K562 (cell line): ENCODE data around the gene NOLC1. TPM values are rescaled to one million over a fixed set of nuclear protein-coding genes. Genes with fewer than 3 reads are reported as not detected.

Experiments
- BACH1 ChIP-seq: fragments of 200-800 bp; sonication (Bioruptor generic); IDR thresholded peaks from 2 replicates; pipeline ENCODE4 v1.6.1; 2016; ENCODE audit warnings: missing genetic modification characterization, missing compliant biosample characterization
- EP400 ChIP-seq: fragments of 450-650 bp; IDR thresholded peaks from 2 replicates; pipeline ENCODE4 v1.6.1; 2017; ENCODE audit warnings: antibody characterized with exemption, mild to moderate bottlenecking, moderate library complexity
- FOXK2 ChIP-seq, 2 experiments: fragments of 450-650 bp; IDR thresholded peaks in 1 of 2; conservative IDR thresholded peaks in 1 of 2; 2 replicates each; pipeline ENCODE4 v1.6.1; 2016; ENCODE audit warnings: low read depth in 2 of 2, mild to moderate bottlenecking in 1 of 2
- HDAC1 ChIP-seq, 2 experiments: fragments of 450-650 bp; IDR thresholded peaks; 2 replicates each; pipeline ENCODE4 v1.6.1; 2016 to 2017; ENCODE audit warnings: inconsistent platforms in 1 of 2, mild to moderate bottlenecking in 1 of 2, moderate library complexity in 1 of 2
- HMGN3 ChIP-seq: IDR thresholded peaks from 2 replicates; pipeline ENCODE4 v1.6.1; 2011; ENCODE audit warnings: borderline replicate concordance, low read depth, mild to moderate bottlenecking, mixed read lengths, low read length; ENCODE audit not compliant: insufficient read length; ENCODE audit errors: extremely low read depth
- MAX ChIP-seq: sonication (generic); formaldehyde crosslinking; IDR thresholded peaks from 2 replicates; pipeline ENCODE4 v1.9.0; 2022; ENCODE audit warnings: mild to moderate bottlenecking, missing genetic modification reagents
- MGA ChIP-seq: fragments of 450-650 bp; IDR thresholded peaks from 2 replicates; pipeline ENCODE4 v1.6.1; 2016; ENCODE audit warnings: mild to moderate bottlenecking, moderate library complexity
- NFE2 ChIP-seq: IDR thresholded peaks from 2 replicates; pipeline ENCODE4 v1.6.1; 2014; ENCODE audit warnings: antibody characterized with exemption, low read depth
- NKRF ChIP-seq: fragments of 450-650 bp; IDR thresholded peaks from 2 replicates; pipeline ENCODE4 v1.6.1; 2016; ENCODE audit warnings: borderline replicate concordance
- SETDB1 ChIP-seq: IDR thresholded peaks from one replicate; pipeline ENCODE4 v1.6.1; 2012; ENCODE audit warnings: low read length, control low read depth, inconsistent platforms
- SOX6 ChIP-seq: fragments of 450-650 bp; IDR thresholded peaks from 2 replicates; pipeline ENCODE4 v1.6.1; 2014; ENCODE audit warnings: mild to moderate bottlenecking
- SP1 ChIP-seq: sonication (generic); formaldehyde crosslinking; IDR thresholded peaks from 2 replicates; pipeline ENCODE4 v1.8.1; 2022; ENCODE audit warnings: mild to moderate bottlenecking, missing genetic modification reagents
- STAT5A ChIP-seq: IDR thresholded peaks from 2 replicates; pipeline ENCODE4 v1.6.1; 2012; ENCODE audit warnings: low read length, inconsistent platforms, borderline replicate concordance
- ZBTB1 ChIP-seq: sonication (generic); formaldehyde crosslinking; IDR thresholded peaks from 2 replicates; pipeline ENCODE4 v1.8.1; 2023; ENCODE audit warnings: missing genetic modification reagents, low read depth, mild to moderate bottlenecking, borderline replicate concordance
- ZNF12 ChIP-seq: sonication (generic); formaldehyde crosslinking; IDR thresholded peaks from 2 replicates; pipeline ENCODE4 v1.4.0; 2020; ENCODE audit warnings: mild to moderate bottlenecking, missing genetic modification reagents
- ZNF584 ChIP-seq: fragments of 200-800 bp; sonication (Bioruptor generic); IDR thresholded peaks from 2 replicates; pipeline ENCODE4 v1.6.1; 2016; ENCODE audit warnings: low read depth, mild to moderate bottlenecking, missing genetic modification characterization, missing compliant biosample characterization
- polyA plus RNA-seq, 8 experiments: library from polyadenylated mRNA; depleted of rRNA in 4 of 8; stranded (reverse) in 5 of 8; unstranded in 3 of 8; fragments of >200 nt; fragmentation: Nextera tagmentation in 2 of 8; fragmentation: Illumina TruSeq in 1 of 8; extraction: Ambion mirVana in 2 of 8; extraction: Trizol in 1 of 8; gene quantifications; 2 replicates each; pipeline versions ENCODE4 v1.2.1 to v1.2.3, GENCODE V29; 2011 to 2014; ENCODE audit warnings: inconsistent platforms in 1 of 8, missing spikeins in 1 of 8
- total RNA-seq, 7 experiments: library from RNA; depleted of rRNA in 6 of 7; stranded (reverse); fragments of >200 nt in 6 of 7; fragmentation: Illumina TruSeq in 2 of 7; extraction: Trizol in 2 of 7; gene quantifications; 2 replicates each; pipeline versions ENCODE4 v1.2.1 to v1.2.3, GENCODE V29; 2011 to 2021; ENCODE audit warnings: low replicate concordance in 1 of 7

The NOLC1 gene
- total and polyA plus RNA-seq, 9 of the 15 experiments (the other 6 are each of a cell fraction or from before 2014, with no cell fraction given), result 102 to 310 (median 165) TPM

GRCh38 chr10:102152545-102152890 lies 329 bp downstream of the NOLC1 start (continued):
- TF ChIP-seq EP400 (peak; percentile 97), SP1 (no peak), HMGN3 (peak; percentile 1), ZNF584 (no peak), SOX6 (no peak), STAT5A (no peak), NFE2 (no peak), MAX (CRISPR knock-in tag) (peak; percentile 84), NKRF (peak; percentile 93), SETDB1 (no peak), HDAC1 (IDR thresholded peaks at IDR 0.05) (peak in 1 of 2 experiments; percentile 82; a peak in 2 of 4 replicates), BACH1 (tag) (no peak), MGA (peak; percentile 52; the same call in 1 of the 2 replicates), FOXK2 (conservative IDR thresholded peaks at IDR 0.05 in 1 of 2, IDR thresholded peaks at IDR 0.05 in 1 of 2; ENCODE audit: low read depth in 2 of 2) (peak in 1 of 2 experiments; percentile 13; a peak in 1 of 4 replicates), ZNF12 (CRISPR knock-in tag) (0 out of 2 replicates have a peak, but pooled peaks have one; percentile 56), ZBTB1 (CRISPR knock-in tag) (no peak)
